GM21529 (cell line): ENCODE measurements around the gene INTS6L.

Source experiments
- ATAC-seq: cut with Tn5 transposase; IDR thresholded peaks from one replicate; pipeline ENCODE4 v1.9.1; 2021; ENCODE audit not compliant: unreplicated experiment

Gene INTS6L, protein sequence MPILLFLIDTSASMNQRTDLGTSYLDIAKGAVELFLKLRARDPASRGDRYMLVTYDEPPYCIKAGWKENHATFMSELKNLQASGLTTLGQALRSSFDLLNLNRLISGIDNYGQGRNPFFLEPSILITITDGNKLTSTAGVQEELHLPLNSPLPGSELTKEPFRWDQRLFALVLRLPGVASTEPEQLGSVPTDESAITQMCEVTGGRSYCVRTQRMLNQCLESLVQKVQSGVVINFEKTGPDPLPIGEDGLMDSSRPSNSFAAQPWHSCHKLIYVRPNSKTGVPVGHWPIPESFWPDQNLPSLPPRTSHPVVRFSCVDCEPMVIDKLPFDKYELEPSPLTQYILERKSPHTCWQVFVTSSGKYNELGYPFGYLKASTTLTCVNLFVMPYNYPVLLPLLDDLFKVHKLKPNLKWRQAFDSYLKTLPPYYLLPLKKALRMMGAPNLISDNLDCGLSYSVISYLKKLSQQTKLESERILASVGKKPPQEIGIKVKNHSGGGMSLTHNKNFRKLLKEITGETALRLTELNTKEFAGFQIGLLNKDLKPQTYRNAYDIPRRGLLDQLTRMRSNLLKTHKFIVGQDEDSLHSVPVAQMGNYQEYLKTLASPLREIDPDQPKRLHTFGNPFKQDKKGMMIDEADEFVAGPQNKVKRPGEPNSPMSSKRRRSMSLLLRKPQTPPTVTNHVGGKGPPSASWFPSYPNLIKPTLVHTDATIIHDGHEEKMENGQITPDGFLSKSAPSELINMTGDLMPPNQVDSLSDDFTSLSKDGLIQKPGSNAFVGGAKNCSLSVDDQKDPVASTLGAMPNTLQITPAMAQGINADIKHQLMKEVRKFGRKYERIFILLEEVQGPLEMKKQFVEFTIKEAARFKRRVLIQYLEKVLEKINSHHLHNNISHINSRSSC

DNA sequence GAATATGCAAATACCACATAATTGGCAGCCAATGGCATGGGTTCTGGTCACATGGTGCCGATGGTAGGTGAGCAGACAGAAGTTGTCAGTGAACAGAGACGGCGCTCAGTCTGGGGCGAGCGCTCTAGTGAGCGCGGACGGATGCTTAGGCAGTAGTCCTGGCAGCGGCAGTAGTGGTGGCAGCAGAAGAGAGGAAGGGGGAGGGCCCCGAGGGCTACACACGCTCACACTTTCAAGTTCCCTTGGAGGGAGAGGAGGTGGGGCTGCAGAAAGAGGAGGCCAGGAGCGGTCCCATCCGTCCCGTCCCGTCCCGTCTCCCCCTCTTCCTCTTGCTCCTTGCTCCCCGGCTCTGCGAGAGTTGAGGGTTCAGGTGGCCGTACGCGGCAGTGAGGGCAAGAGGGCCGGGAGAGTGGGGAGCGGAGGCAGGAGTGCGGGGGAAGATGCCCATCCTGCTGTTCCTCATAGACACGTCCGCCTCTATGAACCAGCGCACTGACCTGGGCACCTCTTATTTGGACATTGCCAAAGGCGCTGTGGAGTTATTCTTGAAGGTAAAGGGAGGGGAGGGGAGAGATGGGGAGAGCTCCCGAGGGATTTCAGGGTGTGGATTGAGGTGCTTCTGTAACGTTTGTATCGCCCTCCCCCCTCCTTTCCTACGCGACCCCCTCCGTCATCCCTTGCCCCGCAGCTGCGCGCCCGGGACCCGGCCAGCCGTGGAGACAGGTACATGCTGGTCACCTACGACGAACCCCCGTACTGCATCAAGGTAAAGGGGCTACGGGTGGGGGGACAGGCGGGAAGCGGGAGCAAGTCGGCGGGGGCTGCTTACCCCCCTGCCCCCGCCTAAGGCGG is at the start of gene INTS6L:
Gene INTS6L, plus strand, starts transcription at position 108 of the 852 bp plus-strand sequence. Its CDS starts 333 bp downstream, at position 441.
- peak; percentile 83 for ATAC-seq

DNA sequence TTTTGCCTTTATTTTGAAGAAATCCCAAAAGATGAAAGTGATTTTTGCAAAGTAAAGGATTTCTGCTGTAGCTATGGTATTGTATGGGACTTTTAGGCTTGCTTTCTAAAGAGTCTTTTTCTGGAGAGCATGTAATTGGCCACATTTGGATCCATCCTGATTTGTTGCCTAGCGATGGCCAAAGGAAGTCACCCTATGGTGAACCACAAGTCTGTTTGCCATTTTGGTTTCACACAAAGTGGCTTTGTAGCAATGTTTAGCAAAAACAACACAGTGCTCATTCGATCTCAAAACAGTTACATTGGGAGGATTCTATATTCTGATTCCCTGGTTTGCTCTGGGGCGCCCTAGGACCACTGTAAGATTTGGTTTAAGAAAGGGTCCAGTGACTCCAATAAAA is 44.1 kb upstream of the INTS6L start:
- ATAC-seq, result no peak

DNA sequence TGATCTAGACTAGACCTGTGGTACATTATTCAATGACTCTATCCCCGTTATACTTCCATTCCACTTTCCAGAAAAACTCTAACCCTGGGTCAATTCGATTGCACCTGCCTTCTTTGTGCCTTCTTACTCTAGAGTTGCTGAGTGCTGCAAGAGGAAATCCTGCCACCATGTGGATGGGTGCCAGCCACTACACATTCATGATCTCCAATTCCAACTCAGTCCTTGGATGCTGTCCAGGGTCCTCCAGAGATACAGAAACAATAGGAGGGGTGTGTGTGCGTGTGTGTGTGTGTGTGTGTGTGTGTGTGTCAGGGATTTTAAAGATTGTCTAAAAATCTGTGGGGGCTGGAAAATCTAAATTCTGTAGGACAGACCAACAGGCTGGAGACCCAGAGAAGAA is 42.9 kb upstream of the INTS6L start:
- no peak for ATAC-seq

DNA sequence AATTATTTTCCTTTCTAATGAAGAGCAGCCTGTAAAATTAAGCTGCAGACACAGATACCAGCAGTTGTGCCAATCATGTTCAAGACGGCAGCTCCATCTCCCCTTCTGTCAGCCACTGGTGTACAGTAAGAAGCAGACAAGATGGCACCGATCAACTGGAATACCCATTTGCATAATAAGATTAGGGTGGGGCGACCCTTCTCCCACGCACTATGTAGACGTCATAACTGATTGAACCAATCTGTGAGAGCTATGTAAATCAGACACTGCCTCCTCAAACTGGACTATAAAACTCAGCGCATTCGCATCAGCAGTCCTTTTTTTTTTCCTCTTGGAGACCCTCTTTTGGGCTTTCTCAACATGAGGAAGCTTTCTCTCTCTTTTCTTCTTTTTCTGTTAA is 40.4 kb upstream of the INTS6L start:
- ATAC-seq, result no peak

DNA sequence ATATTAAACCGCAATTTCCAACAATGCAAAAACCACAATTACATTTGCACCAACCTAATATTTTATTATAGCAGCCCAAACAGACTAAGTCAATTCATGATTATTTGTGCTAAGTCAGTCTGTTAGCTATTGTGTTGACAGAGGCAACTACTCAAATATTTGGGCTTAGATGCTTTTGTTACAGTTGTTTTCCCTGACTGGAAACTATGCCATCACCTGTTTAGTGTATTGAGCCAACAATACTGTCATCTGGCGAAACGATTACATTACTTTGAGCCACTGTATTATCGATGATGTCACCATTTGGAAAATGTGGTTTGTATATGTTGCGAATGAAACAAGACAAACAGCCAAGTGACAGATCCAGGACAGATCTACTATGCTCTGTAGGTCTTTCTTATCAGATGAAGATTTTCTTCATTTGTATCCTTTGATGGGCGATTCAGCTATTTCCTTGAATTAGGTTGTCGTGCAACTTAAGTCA is 38.7 kb upstream of the INTS6L start:
- no peak for ATAC-seq

DNA sequence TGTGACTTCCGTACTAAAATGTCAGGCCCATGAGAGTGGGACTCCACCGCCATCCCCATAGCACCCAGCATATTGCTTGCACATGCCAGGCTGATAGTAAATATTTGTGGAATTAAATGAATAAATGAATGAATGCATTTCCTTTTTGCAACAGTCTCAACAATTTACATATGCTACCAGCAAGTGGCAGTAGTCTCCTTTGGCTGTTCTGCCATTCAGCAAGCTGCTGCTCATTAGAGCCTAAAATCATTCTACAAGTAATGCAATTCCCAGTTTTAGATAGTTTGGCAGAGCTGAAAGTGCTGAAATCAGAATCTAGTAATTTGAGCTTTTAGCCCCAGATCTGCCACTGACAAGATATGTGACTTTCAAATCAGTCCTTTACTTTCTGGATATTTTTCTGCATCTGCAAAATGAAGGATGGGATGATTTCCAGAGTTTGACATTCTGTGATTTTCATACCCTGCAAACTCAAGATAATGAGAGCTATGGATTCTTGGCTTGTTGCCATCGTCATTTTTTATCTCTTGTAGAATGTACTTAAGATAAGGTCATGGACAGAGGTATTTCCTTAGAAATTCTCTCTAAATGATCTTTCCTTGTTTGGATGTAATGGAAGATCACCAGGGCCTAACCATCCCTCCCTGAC is 35.7 kb upstream of the INTS6L start:
- no peak for ATAC-seq

DNA sequence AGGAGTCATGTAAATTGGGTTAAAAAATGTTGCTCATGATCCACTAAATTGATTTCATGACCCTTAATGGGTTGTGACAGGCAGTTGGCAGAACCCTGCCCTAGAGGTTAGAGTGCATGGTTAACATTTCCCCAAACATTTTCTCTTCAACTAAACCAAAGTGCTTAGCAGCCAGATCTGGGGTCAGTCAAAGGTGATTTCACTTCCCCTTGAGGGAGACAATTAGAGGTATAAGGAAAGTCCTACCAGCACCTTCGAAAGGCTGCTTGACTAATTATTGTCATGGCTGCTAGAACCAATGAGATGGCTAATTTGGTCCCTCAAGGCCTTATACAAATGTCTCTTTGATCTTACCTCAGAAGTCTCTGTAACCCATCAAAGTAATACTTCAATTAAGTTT is 30.9 kb upstream of the INTS6L start:
- ATAC-seq, result peak; percentile 86

DNA sequence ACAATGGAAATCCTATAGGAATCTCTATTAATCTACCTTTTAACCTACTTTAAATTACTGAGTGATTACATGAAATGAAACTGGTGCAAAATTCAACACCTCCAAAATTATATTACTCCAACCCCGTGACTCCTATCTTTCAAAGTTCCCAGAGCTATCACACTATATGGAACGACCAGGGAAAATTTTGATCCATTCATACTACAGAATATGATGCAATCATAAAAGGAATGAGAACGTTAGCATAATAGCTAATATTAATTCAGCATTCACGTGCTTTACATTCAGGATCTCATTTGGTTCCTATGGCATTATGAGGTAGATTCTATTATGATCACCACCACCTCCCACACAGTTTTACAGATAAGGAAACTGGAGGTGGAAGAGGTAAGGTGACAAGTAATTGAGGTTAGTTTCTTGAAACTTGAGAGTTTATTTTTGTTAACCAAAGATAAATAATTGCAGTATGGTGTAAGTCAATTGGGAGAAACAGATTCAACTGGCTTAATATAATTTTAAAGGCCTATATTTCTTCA is 29.4 kb upstream of the INTS6L start:
- no peak for ATAC-seq

DNA sequence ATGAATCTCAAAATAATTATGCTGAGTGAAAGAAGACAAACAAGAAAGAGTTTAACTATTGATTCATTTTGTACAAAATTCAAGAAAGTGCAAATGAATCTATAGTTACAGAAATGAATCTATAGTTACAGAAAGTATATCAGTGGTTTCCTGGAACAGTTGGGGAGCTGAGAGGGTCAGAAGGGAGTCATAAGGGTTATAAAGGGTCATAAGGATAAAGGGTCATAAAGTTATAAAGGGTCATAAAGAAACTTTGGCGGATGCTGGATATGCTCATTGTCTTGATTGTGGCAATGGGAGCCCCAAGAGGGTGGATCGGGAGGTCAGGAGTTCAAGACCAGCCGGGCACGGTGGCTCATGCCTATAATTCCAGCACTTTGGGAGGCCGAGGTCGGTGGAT is 26.0 kb upstream of the INTS6L start:
- no peak for ATAC-seq

DNA sequence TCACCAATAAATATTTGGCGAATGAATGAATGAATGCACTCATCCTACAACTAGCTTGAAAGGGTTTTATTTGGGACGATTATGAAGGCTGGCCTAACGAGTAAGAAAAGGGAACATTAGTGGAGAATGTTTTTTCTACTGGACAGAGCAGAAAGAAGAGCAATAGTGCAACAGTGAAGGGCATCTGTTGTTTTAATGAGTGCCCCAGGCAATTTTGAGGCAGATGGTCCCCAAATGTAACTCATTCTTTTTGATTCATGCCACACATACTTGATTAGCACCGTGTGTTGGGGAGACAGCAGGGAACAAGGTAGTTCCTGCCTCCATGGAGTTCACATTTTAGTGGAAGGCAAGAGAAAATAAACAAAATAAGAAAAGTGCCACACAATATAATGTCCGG is 22.7 kb upstream of the INTS6L start:
- ATAC-seq, result no peak

DNA sequence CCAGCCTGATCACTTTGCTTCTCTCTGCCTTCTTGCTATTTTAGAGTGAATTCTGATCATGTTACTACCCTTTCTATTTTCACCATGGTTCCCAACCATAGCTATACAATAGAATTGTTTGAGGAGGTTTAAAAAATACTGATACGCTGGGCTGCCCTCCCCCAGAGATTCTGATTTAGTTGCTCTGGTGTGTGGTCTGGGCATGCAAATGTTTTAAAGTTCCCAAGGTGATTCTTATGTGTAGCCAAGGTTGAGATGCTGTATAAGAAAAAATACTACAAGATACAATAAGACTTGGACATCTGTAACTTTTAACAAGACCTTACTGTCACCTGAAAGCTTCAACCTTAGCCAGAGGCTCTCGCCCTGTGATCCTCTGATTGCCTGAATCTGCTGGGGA is 22.2 kb upstream of the INTS6L start:
- no peak for ATAC-seq

DNA sequence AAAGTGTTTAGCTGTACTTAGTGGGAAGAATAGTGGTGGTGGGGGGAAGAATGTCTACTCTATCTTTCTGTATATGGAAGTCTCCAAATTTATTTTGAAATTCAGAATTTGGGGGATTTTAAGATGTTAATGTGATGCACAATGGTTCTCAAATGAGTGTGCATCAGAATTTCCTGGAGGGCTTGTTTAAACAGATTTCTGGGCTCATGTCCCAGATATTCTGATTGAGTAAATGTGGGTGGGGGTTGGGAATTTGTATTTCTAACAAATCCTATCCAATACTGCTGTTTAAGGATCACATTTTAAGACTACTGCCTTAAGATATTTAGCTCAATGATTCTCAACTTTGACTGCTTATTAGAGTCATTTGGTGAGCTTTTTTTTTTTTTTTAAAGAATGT is 15.1 kb upstream of the INTS6L start:
- ATAC-seq, result no peak

DNA sequence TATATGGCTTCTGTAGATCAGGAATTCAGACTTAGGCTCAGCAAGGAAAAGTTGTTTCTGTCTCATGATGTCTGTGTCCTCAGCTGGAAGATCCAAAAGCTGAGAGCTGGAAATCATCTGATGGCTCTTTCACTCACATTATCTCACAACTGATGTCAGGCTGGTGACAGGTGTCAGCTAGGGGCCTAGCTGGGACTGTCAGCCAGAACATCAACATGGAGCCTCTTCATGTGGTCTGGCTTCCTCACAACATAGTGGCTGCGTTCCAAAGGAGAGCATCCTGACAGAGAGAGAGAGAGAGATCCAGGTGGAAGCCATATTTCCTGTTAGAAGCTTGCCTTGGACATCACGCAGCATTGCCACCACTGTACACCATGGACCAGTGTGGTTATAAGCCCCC is 10.6 kb upstream of the INTS6L start:
- ATAC-seq, result no peak

DNA sequence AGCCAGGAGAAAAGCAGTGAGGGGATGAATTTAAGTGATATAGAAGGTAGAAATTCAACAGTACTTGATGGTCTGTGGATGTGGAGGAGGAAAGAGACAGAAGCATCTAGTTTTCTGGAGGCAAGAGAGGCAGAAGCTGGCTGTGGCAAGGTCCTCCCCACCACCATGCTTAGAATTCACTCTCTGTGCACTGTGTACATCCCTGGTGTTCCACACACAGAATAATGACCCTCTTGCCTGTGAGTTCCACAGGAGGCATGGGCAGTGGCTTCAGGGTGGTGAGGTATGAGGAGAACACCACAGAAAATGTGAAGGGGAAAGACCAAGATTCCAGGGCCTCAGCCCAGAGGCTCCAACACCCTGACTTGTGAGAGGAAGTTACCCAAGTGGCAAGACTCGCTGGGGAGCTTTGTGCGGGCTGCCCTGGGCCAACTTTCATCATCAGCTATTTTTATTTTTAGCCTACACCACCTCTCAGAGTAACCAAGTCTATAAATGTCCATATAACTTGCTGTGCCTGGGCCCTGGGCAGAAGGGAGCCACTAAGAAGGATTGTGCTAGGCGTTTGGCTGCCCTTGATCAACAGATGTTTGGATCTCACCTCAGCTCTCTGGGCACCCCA is 7.8 kb upstream of the INTS6L start:
- peak; percentile 38 for ATAC-seq

DNA sequence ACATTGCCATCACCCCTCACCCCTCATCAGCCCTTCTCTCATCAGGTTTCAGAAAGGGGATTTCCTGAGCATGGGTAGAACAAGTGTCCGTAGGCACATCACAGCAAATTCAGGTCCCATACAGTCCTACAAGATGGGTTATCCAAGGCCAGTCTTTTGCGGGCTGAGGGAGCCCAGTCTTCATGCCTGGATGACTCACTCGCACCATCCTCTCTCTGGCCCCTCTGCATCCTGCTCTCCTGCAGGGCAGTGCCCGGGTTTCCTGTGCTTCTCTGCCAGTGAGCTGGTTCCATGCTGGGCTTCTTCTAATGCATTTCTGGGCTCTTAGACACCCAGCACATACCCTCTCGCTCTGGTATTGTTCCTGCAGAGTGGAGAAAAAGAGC is 7.3 kb upstream of the INTS6L start:
- no peak for ATAC-seq

DNA sequence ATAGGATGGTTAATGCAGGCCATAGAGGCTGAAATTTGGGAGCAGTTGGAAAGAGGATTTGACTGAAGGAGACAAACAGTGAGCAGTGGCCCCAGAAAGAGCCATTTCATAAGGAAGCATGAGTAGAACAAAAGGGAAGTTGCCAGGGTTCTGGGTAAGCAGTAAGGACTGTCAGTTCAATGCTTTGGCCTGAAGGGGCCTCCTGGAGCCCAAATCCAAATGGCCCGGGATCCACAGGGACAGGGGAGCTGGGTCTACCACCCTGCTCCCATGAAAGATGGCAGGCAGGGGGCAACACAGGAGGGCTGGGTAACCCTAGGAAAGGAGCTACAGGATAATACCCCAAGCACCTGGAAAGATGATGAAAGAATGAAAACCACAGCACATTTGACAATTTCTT is 4.1 kb upstream of the INTS6L start:
- ATAC-seq, result no peak

DNA sequence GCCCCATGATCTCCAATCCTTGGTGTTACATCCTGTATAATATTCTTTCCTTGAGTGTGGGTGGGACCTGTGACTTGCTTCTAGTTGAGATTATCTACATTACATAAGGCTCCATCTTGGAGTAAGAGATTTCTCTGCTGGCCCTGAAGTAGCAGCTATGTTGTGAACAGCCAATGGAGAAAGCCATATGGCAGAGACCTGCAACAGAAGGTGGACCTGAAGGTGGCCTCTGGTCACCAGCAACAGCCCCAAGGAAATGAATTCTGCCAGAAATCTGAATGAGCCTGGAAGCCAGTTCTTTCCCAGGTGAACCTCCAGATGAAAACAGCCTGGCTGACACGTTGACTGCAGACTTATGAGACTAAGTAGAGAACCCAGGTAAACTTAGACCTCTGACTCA is 2.3 kb upstream of the INTS6L start:
- no peak for ATAC-seq

DNA sequence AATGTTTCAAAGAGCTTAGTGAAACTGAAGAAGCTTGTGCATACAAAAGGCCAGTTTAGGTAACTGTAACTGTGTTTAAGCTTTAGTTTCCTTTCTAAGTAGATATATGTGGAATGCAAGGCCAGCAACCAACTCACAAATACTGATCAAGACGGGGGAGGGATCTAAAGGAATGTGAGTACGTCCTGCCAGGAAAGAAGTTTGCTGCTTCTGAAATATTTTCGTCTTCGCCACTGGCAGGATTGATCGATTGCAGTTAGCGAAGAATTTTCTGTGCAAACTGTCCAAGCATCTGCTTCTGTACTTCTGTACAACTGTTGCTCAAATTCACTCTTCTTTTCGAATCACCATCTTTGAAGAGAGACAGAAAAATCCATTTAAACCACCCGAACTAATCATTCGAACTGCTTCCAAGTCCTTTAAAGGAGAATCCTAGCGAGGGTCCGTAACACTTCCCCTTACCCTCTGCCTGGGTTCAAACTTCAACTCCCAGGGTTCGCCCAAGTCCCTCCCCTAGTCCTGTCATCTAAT is 373 bp upstream of the INTS6L start:
- no peak for ATAC-seq

DNA sequence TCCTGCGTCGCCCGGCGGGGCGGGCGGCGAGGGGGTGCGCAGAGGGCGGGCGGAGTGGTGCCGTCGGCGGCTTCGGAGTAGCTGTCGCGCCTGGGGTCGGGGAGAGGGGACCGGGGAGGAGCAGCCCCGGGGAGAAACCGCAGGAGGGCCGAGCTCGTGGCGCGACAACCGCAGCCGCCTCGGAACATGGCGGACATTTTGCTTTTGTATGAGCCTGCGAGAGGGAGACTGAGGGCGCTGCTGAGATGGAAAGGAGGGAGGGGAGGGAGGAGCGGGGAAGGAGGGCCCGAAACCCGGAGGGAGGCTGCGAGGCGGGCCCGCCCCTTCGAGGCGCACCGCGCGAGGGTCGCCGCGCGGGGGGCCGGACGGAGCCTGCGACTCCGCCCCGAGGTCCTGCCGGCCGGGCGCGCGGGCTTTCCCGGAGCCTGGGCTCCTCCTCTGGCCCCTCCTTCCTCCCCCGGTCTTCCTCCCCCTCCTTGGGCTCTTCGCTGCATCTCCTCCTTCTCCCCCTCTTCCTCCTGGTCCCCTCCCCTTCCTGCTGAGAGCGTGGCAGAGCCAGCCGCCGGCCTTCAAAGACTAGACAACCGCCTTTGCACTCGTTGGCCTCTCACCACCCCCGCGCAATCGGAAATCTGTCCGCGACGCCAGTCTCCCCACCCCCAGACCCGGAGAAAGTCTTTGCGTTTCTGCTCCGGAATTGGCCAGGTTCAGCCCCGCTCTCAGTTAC is 1.1 kb downstream of the INTS6L start:
- peak; percentile 64 for ATAC-seq
